Fibroblast of the conjunctiva (primary cell): ENCODE data around the gene CLEC20A.

Experiments used
- DNase-seq: peaks from one replicate; pipeline ENCODE4 v3.0.0-alpha.2; 2010; ENCODE audit warnings: low read depth

The CLEC20A gene

GRCh38 chr1:178472531-178472930, 24.2 kb downstream of the CLEC20A start:
- DNase-seq: no peak

- DNase-seq: no peak
Observed at GRCh38 chr1:178470411-178470960, 26.3 kb downstream of the CLEC20A start.

- no peak for DNase-seq
Observed at GRCh38 chr1:178467837-178468236, 28.9 kb downstream of the CLEC20A start.

- peak; percentile 36 for DNase-seq
Observed at GRCh38 chr1:178465011-178465410, 31.8 kb downstream of the CLEC20A start.

DNA sequence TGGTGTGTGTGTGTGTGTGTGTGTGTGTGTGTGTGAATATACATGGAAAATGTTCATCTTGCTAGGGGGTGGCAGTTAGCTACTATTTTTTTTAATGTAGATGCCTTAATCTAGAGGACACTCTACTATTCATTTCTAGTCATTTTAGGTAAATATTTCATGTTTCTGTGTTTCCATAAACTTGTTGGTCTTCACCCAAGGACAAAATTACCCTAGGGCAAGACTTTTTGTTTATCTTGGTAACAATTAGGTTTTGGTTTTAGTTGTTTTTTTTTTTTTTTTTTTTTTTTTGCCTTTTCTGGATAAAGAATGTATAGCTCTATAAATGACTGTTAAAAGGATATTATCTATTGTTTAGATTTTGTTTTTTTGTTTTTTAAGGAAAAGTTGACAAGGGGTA, 32.2 kb downstream of the CLEC20A start:
- DNase-seq: peak; percentile 5

DNA sequence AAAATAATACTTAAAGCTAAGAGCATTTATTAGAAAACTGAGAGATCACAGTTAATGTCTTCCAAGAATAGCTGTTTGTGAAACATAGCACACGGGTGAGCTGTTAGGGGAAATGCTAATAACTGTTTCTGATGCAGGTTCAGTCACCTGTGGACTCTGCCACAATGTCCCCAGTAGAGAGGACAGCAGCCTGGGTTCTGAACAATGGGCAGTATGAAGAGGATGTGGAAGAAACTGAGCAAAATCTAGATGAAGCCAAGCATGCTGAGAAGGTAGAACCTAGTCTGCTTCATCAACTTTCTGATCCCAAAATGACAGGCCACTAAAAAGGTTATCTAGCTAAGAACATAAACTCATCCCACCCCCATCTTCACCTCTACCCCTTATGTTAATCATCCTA, 32.6 kb downstream of the CLEC20A start:
- no peak for DNase-seq

DNA sequence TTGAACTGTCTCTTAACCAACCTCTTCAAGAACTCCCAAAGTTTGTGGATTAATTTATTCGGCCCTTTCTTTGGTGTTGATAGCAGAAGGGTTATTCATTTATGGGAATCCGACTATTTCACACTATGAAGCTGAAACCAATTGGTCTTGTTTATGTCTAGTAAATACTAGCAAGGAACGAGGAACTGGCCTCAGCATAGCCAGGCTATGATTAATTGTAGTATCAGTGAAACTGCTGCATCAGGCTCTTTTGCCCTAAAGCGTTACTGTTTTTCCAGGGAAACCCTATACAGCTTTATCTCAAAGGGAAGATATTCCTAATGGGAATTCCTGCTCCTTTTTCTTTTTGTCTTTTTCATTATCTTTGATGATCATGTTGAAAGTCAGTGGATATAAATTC, 35.1 kb downstream of the CLEC20A start:
- DNase-seq: no peak

- DNase-seq: no peak
Observed at GRCh38 chr1:178461104-178461503, 35.7 kb downstream of the CLEC20A start.

GRCh38 chr1:178458203-178458602, 38.6 kb downstream of the CLEC20A start:
- no peak for DNase-seq

DNA sequence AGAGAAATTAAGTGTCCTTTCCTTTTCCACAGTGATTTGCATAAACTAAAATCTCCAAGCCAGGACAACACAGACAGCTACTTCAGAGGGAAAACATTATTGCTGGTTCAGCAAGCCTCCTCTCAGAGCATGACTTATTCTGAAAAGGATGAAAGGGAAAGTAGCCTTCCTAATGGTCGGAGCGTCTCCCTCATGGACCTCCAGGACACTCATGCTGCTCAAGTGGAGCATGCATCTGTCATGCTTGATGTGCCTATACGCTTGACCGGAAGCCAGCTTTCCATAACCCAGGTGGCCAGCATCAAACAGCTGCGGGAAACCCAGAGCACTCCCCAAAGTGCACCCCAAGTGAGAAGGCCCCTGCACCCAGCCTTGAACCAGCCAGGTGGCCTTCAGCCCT, 39.1 kb downstream of the CLEC20A start:
- no peak for DNase-seq

GRCh38 chr1:178456472-178456871, 40.3 kb downstream of the CLEC20A start:
- DNase-seq: no peak

DNA sequence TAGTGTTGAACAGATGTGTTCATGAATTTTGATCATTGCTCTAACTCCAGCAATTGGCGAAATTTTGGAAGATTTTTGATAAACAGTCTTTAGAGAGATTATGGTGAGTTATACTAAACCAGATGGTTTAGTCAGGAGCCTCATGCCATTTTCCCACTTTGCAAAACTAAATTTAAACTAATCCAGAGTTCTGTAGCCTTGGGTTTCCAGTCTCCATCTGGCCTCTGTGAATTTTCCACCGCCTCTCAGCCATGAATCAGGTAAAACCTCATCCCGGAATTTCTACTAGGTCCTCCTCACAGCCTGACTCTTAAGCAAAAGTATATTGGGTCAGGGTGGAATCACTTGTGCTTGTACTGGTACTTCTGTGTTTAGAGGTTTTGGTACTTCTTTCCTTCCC, 44.8 kb downstream of the CLEC20A start:
- no peak for DNase-seq

GRCh38 chr1:178451529-178451928, 45.2 kb downstream of the CLEC20A start:
- DNase-seq: no peak

- DNase-seq: no peak
Observed at GRCh38 chr1:178450871-178451270, 45.9 kb downstream of the CLEC20A start.

- no peak for DNase-seq
Observed at GRCh38 chr1:178442925-178443324, 53.8 kb downstream of the CLEC20A start.

DNA sequence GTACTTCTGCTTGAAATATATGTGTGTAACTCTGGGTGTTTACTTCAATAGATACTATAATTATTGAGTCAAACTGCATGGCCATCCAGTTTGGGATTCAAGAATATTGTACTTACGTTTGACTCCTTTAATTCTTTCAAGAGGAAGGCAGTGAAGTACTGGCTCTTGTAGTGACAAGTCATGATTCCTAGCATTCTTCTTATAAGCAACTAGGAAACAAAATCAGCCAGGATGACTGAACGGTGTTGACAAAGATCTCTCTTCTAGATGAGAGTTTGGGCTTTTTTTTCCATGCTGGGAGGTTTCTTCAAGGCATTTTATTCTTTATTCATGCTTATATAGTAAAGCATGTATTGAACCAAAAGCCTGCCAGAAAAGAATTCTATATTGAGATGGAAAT, 58.3 kb downstream of the CLEC20A start:
- no peak for DNase-seq

DNA sequence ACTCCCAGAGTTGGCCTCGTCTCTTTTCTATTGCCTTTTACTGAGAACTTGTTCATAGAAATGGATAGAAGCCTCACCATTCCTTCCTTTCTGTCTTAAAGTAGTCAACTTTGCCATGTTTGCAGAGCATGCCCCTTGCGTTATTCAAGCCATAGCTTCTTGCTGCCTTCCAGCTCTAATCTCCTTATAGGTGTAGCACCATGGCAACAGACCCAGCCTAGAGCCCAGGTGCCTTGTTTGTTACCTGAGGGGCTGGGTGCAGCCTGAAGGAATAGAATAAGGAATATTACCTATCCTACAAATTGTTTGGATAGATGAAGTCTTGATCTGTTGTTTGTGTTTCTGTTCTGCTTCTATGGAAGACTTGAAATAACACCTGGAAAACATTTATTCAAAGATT, 59.9 kb downstream of the CLEC20A start:
- no peak for DNase-seq

GRCh38 chr1:178434899-178435435, 61.8 kb downstream of the CLEC20A start:
- DNase-seq: no peak

DNA sequence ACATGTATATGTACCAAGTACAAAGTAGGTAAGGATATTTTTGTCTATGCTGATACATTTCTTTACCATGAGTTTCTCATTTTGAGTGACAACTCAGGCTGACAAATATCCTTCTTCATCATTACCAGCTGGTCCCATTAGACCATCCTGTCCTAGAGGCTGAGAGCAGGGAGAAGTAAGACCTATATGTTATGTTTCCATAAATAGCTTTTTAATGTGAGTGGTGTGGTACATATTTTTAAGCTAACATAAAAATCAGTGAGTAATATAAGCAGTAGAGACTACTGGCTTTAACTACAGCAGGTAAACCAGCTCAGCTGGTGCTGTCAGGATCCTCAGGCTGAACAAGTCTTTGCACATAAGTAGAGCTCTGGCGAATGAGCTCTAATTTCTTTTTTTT, 62.4 kb downstream of the CLEC20A start:
- DNase-seq: no peak
